Activated CD8-positive, alpha-beta T cell treated with anti-CD3 and anti-CD28 coated beads, Interleukin-2, amount 10 ng/mL, durations not matched to agents 7 days and 5 days (primary cell): Measurements from ENCODE around the gene GNA12. TPM values are rescaled to one million over a fixed set of nuclear protein-coding genes. Genes with fewer than 3 reads are reported as not detected.

Experiments used
- ATAC-seq: fragments of 150-1000 bp; cut with Tn5 transposase; one replicate; pipeline ENCODE4 v1.10.0; 2021; ENCODE audit warnings: moderate library complexity
- CTCF ChIA-PET: fragments of 350-600 bp; sonication (Branson Sonifier 250); formaldehyde crosslinking; loops from one replicate; lab custom pipeline; 2021; ENCODE audit warnings: antibody characterized with exemption; lab: Charles Lee
- POLR2A ChIA-PET: fragments of 350-600 bp; sonication (Branson Sonifier 250); formaldehyde crosslinking; loops from one replicate; lab custom pipeline; 2021; ENCODE audit warnings: antibody characterized with exemption; lab: Charles Lee
- DNase-seq: peaks from one replicate; pipeline ENCODE4 v3.0.0-alpha.2; 2020
- H3K27ac Mint-ChIP-seq: one replicate; pipeline ENCODE4 v1.8.0; 2021; ENCODE audit warnings: mild to moderate bottlenecking, mixed read lengths
- H3K27me3 Mint-ChIP-seq: one replicate; pipeline ENCODE4 v1.8.0; 2021; ENCODE audit warnings: low read depth, mixed read lengths
- H3K36me3 Mint-ChIP-seq: one replicate; pipeline ENCODE4 v1.8.0; 2021; ENCODE audit warnings: low read depth, mixed read lengths
- H3K4me1 Mint-ChIP-seq: one replicate; pipeline ENCODE4 v1.8.0; 2021; ENCODE audit warnings: low read depth, mixed read lengths
- H3K4me3 Mint-ChIP-seq: one replicate; pipeline ENCODE4 v1.8.0; 2021; ENCODE audit warnings: mild to moderate bottlenecking, mixed read lengths
- H3K9me3 Mint-ChIP-seq: one replicate; pipeline ENCODE4 v1.8.0; 2022; ENCODE audit warnings: mixed read lengths; ENCODE audit not compliant: insufficient read depth
- total RNA-seq, 2 experiments: library from RNA; stranded (reverse); gene quantifications; one replicate each; pipeline ENCODE4 v1.2.3, GENCODE V29; 2021

Gene GNA12
- total RNA-seq, 2 experiments from 2014 or later = 17.9 to 18.1 TPM

DNA sequence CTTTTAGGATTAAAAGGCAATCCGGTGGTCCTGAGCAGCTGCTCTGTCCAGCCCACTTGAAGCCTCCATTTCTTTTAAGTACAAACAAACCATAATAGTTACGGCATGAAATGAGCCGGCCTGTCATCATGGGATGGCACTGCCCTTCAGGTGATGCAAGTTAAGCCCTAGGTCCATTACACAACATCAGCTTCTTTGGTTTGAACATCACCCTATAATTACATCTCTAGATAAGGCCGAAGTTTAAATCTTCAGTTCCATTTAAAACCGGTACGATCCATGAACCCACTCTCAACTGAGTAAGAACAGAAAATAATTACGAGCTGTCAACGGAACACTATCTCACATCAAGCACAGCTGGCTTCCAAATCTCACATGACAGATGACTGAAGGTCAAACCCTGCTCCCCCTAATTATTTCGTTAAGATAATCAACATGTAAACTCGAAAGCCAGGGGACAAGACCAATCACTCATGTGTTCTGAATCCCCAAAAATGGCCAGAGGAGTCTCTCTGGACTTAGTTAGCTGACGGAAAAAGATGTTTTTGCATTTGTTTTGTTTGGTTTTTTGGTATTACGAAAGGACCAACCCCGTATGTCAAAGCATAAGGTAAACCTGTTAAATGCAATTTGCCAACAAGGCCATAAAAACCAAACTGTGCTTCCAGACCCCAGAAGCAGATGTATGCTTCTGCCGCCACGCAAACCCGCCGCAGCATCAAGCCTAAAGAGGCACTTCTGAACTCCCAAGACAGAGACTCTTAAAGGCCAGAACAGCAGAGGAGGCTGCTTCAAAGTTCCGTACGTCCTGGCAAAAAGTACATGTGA, 10.8 kb downstream of the GNA12 start:
- Mint-ChIP-seq H3K9me3 (no peaks in the 10 kb centered on the region), H3K4me1 (peaks cover 17% of the 10 kb centered on the region), H3K36me3 (peaks cover 13% of the 10 kb centered on the region), H3K27ac (no peak overlapping the region), H3K4me3 (no peak overlapping the region), H3K27me3 (no peaks in the 10 kb centered on the region)
- DNase-seq = no peak
- CTCF ChIA-PET = no interaction called here
- POLR2A ChIA-PET = no interaction called here
- ATAC-seq = no peak

DNA sequence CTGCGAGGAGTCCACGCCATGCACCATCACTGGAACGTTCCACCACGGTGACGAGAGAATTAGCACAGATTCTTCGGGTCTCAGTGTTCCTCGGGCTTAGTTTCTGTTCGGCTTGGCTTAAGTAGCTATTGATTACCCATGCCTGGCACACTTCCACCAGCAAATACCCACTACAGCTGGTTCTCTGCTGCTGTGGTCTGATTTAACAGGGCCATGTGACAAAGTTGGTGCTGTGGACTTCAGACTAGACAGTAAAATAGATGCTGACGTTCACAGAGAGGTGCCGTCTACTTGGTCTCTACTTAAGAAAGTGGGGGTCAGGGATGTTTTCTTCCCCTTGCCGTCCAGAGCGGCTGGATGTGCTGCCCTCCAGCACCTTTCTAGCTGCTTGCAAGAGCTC, 11.6 kb downstream of the GNA12 start:
- no peaks in the 10 kb centered on the region for H3K27me3 Mint-ChIP-seq
- ATAC-seq = no peak
- POLR2A ChIA-PET = interaction anchor here (1.0 kb wide), 1 partner anchor 23 kb away, joined by 3 read pairs; no protein-coding TSS in a partner anchor
- CTCF ChIA-PET = no interaction called here
- no peak overlapping the region for H3K4me3 Mint-ChIP-seq
- no peak for DNase-seq
- no peak overlapping the region for H3K27ac Mint-ChIP-seq
- peaks cover 12% of the 10 kb centered on the region for H3K4me1 Mint-ChIP-seq
- peaks cover 11% of the 10 kb centered on the region for H3K36me3 Mint-ChIP-seq
- H3K9me3 Mint-ChIP-seq = no peaks in the 10 kb centered on the region

DNA sequence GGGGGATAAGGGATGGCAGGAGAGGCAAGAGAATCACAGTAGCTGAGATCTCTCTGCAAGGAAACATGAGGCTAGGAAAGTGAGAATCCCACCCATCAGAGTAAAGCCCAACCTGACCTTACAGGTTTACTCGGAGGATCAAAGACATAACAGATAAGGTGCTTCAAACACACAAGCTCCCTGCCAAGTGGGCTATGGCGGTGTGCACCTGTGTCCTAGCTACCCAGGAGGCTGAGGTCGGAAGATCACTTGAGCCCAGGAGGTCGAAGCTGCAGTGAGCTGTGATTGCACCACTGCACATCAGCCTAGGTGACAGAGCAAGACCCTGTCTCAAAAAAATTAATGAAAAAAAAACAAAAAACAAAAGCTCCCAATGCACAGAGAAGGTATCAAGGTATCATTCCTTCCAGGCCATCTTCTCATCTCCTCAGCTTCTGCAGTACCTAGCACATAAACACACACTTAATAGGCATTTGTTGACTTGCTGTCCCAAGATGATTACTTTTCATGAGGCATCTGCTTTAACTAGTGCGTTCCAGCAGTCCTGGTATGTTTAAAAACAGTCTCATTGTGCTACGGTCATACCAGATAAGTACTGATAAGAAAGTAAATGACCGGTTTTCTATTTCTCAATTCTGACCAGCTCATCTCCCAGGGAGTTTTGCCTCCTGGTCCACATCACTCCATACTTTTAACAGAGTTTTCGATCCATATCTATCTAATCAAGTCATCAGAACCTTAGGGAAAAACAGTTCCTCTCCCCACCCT, 13.3 kb downstream of the GNA12 start:
- H3K9me3 Mint-ChIP-seq = no peaks in the 10 kb centered on the region
- no peaks in the 10 kb centered on the region for H3K4me1 Mint-ChIP-seq
- peaks cover 6% of the 10 kb centered on the region for H3K36me3 Mint-ChIP-seq
- ChIA-PET POLR2A (no interaction called here), CTCF (no interaction called here)
- no peak for ATAC-seq
- H3K4me3 Mint-ChIP-seq = no peak overlapping the region
- no peak for DNase-seq
- no peaks in the 10 kb centered on the region for H3K27me3 Mint-ChIP-seq
- H3K27ac Mint-ChIP-seq = no peak overlapping the region

DNA sequence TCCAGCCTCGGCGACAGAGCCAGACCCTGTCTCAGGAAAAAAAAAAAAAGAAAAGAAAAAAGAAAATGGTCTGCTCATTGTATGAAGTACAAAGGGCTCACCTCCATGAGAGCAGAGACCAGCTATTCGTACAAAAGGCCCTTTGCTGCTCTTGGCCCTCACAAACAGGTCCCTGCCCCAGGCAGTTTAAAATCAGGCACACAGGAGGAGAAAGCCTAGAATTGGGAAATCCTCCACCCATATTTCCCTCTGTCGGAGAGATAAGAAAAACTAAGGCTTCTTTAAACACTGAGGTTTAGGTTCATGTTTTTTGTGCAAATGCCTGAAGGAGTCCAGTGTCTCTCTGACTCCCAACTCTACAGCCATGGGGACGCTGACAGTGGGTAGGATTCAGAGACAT, 15.1 kb downstream of the GNA12 start:
- H3K36me3 Mint-ChIP-seq = no peaks in the 10 kb centered on the region
- no peaks in the 10 kb centered on the region for H3K27me3 Mint-ChIP-seq
- no peak for ATAC-seq
- H3K4me3 Mint-ChIP-seq = no peak overlapping the region
- H3K4me1 Mint-ChIP-seq = peaks cover 10% of the 10 kb centered on the region
- POLR2A ChIA-PET = no interaction called here
- no peak overlapping the region for H3K27ac Mint-ChIP-seq
- H3K9me3 Mint-ChIP-seq = no peaks in the 10 kb centered on the region
- DNase-seq = no peak
- CTCF ChIA-PET = no interaction called here

DNA sequence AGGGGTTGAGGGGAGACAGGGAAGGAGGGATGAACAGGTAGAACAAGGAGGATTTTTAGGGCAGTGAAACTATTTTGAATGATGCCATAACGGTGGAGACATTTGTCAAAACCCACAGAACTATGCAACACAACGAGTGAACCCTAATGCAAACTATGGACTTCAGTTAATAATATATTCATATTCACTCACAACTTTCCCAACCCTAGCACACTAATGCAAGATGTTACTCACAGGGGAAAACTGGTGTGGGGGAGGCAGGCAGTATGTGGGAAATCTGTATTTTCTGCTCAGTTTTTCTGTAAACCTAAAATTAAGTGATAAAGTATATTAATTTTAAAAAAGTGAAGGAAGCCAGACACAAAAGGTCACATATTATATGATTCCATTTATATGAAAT, 17.3 kb downstream of the GNA12 start:
- ChIA-PET CTCF (no interaction called here), POLR2A (no interaction called here)
- Mint-ChIP-seq H3K36me3 (no peaks in the 10 kb centered on the region), H3K27ac (no peak overlapping the region), H3K9me3 (no peaks in the 10 kb centered on the region), H3K4me3 (no peak overlapping the region), H3K27me3 (no peaks in the 10 kb centered on the region), H3K4me1 (peaks cover 10% of the 10 kb centered on the region)
- DNase-seq (no peak), ATAC-seq (no peak)

DNA sequence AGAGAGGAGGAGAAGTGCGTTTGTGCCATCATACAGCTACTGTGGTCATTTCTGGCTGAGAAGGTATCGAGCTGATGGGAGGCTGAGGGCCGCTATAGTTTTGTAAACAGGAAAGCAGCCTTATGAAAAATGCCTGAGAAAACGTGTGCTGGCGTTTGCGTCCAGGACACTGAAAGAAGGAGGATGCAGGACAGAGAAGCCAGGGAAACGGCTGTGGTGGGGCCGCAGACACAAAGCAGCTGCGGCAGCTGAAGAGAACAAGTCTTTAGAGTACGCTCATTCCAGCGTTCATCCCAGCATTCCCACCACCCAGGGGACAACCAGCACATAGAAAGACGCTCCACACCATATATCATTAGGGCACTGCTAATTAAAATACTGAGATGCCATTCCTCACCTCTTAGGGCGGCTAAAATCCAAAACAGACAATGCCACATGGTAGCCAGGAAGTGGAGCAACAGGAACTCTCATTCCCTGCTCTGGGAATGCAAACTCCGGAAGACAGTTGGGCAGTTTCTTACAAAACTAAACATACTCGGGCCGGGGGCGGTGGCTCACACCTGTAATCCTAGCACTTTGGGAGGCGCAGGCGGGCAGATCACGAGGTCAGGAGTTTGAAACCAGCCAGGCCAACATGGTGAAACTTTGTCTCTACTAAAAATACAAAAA, 18.4 kb downstream of the GNA12 start:
- ChIA-PET POLR2A (no interaction called here), CTCF (no interaction called here)
- no peak for DNase-seq
- Mint-ChIP-seq H3K4me1 (peaks cover 16% of the 10 kb centered on the region), H3K36me3 (no peaks in the 10 kb centered on the region), H3K9me3 (no peaks in the 10 kb centered on the region), H3K27ac (no peak overlapping the region), H3K4me3 (no peak overlapping the region), H3K27me3 (no peaks in the 10 kb centered on the region)
- no peak for ATAC-seq

DNA sequence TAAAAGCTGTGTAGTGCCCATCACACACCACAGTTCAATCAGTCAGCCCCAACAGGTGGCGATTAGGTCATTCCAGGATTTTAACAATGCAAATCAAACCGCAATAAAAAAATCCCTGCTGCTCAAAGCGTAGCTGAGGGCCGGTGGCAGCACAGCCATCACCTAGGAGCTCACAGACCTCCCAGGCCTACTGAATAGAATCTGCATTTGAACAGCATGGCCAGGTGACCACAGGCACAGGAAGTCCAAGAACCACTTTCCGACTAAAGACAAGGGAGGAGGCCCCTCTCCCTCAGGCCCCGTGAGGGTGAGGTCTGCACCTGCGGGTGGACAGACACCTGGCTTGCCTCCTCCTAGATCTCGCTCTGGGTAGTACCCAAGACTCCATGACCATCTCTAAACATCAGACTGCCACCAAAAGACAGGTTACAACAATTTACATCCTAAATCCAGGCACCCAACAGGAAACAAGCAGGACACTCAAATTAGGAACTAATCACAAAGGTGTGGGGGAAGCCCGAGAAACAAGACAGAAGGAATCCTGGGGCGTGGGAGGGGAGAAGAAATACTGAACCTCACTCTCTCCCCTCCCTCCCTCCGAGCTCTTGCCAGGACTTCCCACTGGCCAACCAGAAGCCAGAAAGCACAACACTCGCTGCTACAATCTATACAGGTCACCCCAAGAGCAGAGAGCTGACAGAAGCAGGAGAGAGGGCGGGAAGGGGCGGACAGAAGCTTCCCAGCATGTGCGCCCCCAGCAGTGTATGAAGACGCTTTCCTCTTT, 19.2 kb downstream of the GNA12 start:
- DNase-seq (no peak), ATAC-seq (no peak)
- ChIA-PET CTCF (no interaction called here), POLR2A (no interaction called here)
- peaks cover 16% of the 10 kb centered on the region for H3K4me1 Mint-ChIP-seq
- H3K36me3 Mint-ChIP-seq = no peaks in the 10 kb centered on the region
- H3K4me3 Mint-ChIP-seq = no peak overlapping the region
- H3K27me3 Mint-ChIP-seq = no peaks in the 10 kb centered on the region
- no peaks in the 10 kb centered on the region for H3K9me3 Mint-ChIP-seq
- H3K27ac Mint-ChIP-seq = no peak overlapping the region

DNA sequence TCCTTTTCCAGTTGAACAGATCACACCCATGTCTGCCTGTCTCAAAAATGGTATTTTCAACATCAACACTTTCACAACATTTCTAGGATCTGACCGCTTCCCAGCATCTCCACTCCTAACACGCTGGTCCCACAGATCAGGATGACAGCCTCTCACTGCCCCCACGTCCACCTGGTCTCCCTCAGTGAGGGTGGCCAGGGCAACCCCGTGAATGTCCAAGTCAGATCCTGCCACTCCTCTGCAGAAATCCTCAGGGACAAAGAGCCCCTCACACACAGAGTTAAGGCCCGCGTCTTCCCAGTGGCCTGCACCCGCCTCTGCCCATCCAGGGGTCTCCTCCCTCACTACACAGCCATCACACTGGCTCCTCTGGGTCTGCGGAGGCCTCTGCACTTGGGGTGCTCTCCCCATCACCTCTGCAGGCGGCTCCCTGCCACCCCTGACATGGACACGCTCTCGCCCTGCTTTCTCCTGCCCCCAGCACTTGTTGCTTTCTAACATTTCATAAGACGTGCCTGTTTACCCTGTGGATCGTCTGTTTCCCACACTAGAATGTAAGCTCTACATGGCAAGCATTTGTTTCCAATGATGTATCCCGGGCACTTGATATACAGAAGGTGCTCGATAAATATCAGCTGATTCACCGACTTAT, 20.0 kb downstream of the GNA12 start:
- CTCF ChIA-PET = no interaction called here
- POLR2A ChIA-PET = no interaction called here

DNA sequence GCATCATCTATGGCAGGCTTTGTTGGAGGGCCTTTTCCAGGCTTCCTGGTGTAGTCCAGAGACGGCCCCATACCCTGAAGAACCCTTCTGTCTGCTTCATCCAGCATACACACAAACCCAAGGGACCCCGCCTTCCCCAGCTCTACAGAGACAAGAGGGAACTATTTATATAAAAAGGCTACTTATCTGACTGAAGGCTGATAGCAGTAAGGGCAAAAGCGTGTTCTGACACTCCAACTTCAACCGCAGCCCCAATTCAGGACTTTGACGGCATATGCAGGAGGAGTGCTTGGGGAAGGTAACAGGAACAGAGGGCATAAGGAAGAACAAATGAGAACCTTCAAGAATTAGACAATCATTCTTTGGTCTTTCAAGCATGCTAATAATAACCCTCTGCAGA, 21.0 kb downstream of the GNA12 start:
- Mint-ChIP-seq H3K4me1 (peaks cover 16% of the 10 kb centered on the region), H3K9me3 (no peaks in the 10 kb centered on the region), H3K27me3 (no peaks in the 10 kb centered on the region), H3K36me3 (no peaks in the 10 kb centered on the region), H3K4me3 (no peak overlapping the region), H3K27ac (no peak overlapping the region)
- ATAC-seq = no peak
- ChIA-PET CTCF (no interaction called here), POLR2A (no interaction called here)
- no peak for DNase-seq

More for the DNA sequence above, 20.0 kb downstream of the GNA12 start:
- Mint-ChIP-seq H3K27me3 (no peaks in the 10 kb centered on the region), H3K9me3 (no peaks in the 10 kb centered on the region), H3K27ac (no peak overlapping the region), H3K4me3 (no peak overlapping the region), H3K4me1 (peaks cover 16% of the 10 kb centered on the region), H3K36me3 (no peaks in the 10 kb centered on the region)
- no peak for DNase-seq
- no peak for ATAC-seq

DNA sequence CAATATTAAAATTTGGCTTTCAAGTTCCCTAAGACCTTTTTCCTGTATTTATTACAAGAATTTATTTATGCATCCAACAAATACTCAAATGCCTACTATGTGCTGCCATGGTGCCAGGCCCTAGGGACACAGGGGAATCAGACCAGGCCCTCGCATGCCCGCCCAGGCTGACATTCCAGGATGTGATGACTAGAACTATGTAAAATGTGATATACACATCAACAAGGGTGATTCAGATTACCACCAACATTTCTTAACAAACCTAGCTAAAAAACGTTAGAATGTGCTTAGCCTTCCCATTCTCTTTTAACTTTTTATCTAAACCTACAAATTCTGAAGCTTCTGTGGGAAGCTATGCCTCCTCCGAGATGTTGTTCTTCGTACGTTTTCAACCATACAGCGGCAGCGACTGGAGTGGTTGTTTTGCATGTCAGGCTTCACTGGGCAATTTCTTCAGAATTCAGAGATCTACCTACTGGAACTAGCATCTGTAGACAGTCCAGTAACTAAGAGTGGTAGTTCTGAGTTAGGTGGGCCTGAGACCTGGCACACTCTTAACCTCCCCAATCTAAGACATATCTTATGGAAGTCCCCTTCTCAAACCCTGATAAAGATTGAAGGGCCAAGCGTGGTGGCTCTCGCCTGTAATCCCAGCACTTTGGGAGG, 22.1 kb downstream of the GNA12 start:
- ChIA-PET POLR2A (no interaction called here), CTCF (interaction anchor here (0.7 to 1.3 kb wide), 2 partner anchors 9 to 21 kb away, joined by 3 read pairs; no protein-coding TSS in a partner anchor)
- H3K36me3 Mint-ChIP-seq = no peaks in the 10 kb centered on the region
- no peak overlapping the region for H3K27ac Mint-ChIP-seq
- no peaks in the 10 kb centered on the region for H3K27me3 Mint-ChIP-seq
- H3K4me1 Mint-ChIP-seq = peaks cover 16% of the 10 kb centered on the region
- no peaks in the 10 kb centered on the region for H3K9me3 Mint-ChIP-seq
- H3K4me3 Mint-ChIP-seq = no peak overlapping the region
- DNase-seq = no peak
- ATAC-seq = no peak
